ENCODE measurements around the gene RTEL1.
"Not testable (repeated sequence)": the region's sequence is repeated elsewhere in the genome, so short reads cannot be mapped to it uniquely, and the experiment has no call there.

RTEL1 gene

GRCh38 chr20:63701051-63701328 is 42.9 kb downstream of the RTEL1 start:
- DNase-seq (ENCODE audit: low read depth): no peak

- DNase-seq (ENCODE audit: low read depth): no peak
These were observed 43.4 kb downstream of the RTEL1 start for GRCh38 chr20:63701329-63702035.

- DNase-seq (ENCODE audit: low read depth): no peak
These were observed 44.0 kb downstream of the RTEL1 start for GRCh38 chr20:63702036-63702665.

- no peak for DNase-seq (ENCODE audit: low read depth)
These were observed 44.8 kb downstream of the RTEL1 start for GRCh38 chr20:63702751-63703470.

- no peak for DNase-seq (ENCODE audit: low read depth)
These were observed 45.4 kb downstream of the RTEL1 start for GRCh38 chr20:63703471-63703975.

GRCh38 chr20:63703976-63704748 is 46.0 kb downstream of the RTEL1 start:
- DNase-seq (ENCODE audit: low read depth): no peak

GRCh38 chr20:63704749-63705117 is 46.6 kb downstream of the RTEL1 start:
- DNase-seq (ENCODE audit: low read depth): no peak

GRCh38 chr20:63705232-63706026 is 47.3 kb downstream of the RTEL1 start:
- no peak for DNase-seq (ENCODE audit: low read depth)

- DNase-seq (ENCODE audit: low read depth): no peak
These were observed 48.0 kb downstream of the RTEL1 start for GRCh38 chr20:63706027-63706695.

- DNase-seq (ENCODE audit: low read depth): no peak
These were observed 48.9 kb downstream of the RTEL1 start for GRCh38 chr20:63706852-63707557.

GRCh38 chr20:63707558-63708300 is 49.6 kb downstream of the RTEL1 start, which contains the start of the genes ARFRP1 and ZGPAT:
TSS of gene ARFRP1 (minus strand) at chr20:63707976. CDS start at chr20:63707091, 885 bp downstream.
TSS of gene ZGPAT (plus strand) at chr20:63708039. CDS start at chr20:63708581, 542 bp downstream.
- peak; percentile 49 for DNase-seq (ENCODE audit: low read depth)

- DNase-seq (ENCODE audit: low read depth): no peak
These were observed 50.4 kb downstream of the RTEL1 start for GRCh38 chr20:63708301-63709148.

GRCh38 chr20:63709149-63709527 is 51.0 kb downstream of the RTEL1 start:
- no peak for DNase-seq (ENCODE audit: low read depth)

GRCh38 chr20:63711085-63711645 is 53.1 kb downstream of the RTEL1 start:
- no peak for DNase-seq (ENCODE audit: low read depth)

- no peak for DNase-seq (ENCODE audit: low read depth)
These were observed 54.1 kb downstream of the RTEL1 start for GRCh38 chr20:63712191-63712590.

- DNase-seq (ENCODE audit: low read depth): no peak
These were observed 56.7 kb downstream of the RTEL1 start for GRCh38 chr20:63714858-63715257.

- DNase-seq (ENCODE audit: low read depth): no peak
These were observed 60.9 kb downstream of the RTEL1 start for GRCh38 chr20:63718996-63719395.

- DNase-seq (ENCODE audit: low read depth): not testable (repeated sequence)
These were observed 65.0 kb downstream of the RTEL1 start for GRCh38 chr20:63722967-63723622.

All from fibroblast of the conjunctiva (primary cell).